K562 (cell line): ENCODE measurements around the gene NUP188. TPM values are rescaled to one million over a fixed set of nuclear protein-coding genes. Genes with fewer than 3 reads are reported as not detected.
A peak's percentile ranks its signal among the peaks of the same experiment; 100 is the strongest.

Experiments
- ATAC-seq: fragments of 200-7000 bp; cut with Tn5 transposase; 3 replicates; pipeline ENCODE4 v1.9.1; 2020; ENCODE audit warnings: moderate library complexity
- BruUV-seq: library from RNA; stranded (reverse); fragments of 400-500 nt; replicated peaks from 2 replicates; lab custom pipeline; 2021; lab: Mats Ljungman, UMichigan
- CTCF ChIA-PET: fragments of 300-600 bp; formaldehyde crosslinking; extraction: SDS; loops from one replicate; lab custom pipeline; 2021; ENCODE audit warnings: low intra/inter-chr PET ratio; lab: Yijun Ruan, JAX
- POLR2A ChIA-PET: fragments of 300-600, 350-650 bp; sonication (Branson Sonifier 250); formaldehyde crosslinking; extraction: SDS; loops from one replicate; lab custom pipeline; 2021; ENCODE audit warnings: antibody characterized with exemption, inconsistent platforms; lab: Yijun Ruan, JAX
- DNase-seq, 4 experiments: peaks; one replicate each; pipeline versions ENCODE4 v3.0.0 to v3.0.0-alpha.2; 2011 to 2018; ENCODE audit warnings: low spot score in 3 of 4, mixed read lengths in 3 of 4; ENCODE audit errors: extremely low read depth in 1 of 4
- FAIRE-seq: peaks from 2 replicates; lab custom pipeline; 2011; peaks lifted over from hg19 to GRCh38; lab: Jason Lieb, UNC
- H2AFZ ChIP-seq: 2 replicates; pipeline ENCODE4 v1.6.0; 2011; ENCODE audit warnings: low read depth, low read length, control low read depth, inconsistent platforms
- H3K27ac ChIP-seq: fragments of 200-600 bp; 3 replicates; pipeline ENCODE4 v1.8.0; 2011; ENCODE audit warnings: low read depth, mild to moderate bottlenecking, control low read depth, inconsistent platforms, low read length, moderate library complexity, mixed read lengths; ENCODE audit errors: extremely low read depth
- H3K27me3 ChIP-seq, 2 experiments: fragments of 300-600 bp in 1 of 2; 2 replicates in 1 of 2; 3 replicates in 1 of 2; pipeline versions ENCODE4 v1.6.0 to v1.8.0; 2011; ENCODE audit warnings: inconsistent platforms in 2 of 2, low read length in 2 of 2, mild to moderate bottlenecking in 1 of 2, mixed read lengths in 1 of 2, moderate library complexity in 1 of 2; ENCODE audit not compliant: control insufficient read depth in 2 of 2, insufficient read depth in 2 of 2
- H3K36me3 ChIP-seq: fragments of 300-600 bp; 3 replicates; pipeline ENCODE4 v1.8.0; 2011; ENCODE audit warnings: mild to moderate bottlenecking, low read length, inconsistent platforms; ENCODE audit not compliant: control insufficient read depth, insufficient read depth
- H3K4me1 ChIP-seq, 2 experiments: fragments of 200-600 bp in 1 of 2; replicated peaks in 1 of 2; 2 replicates in 1 of 2; 3 replicates in 1 of 2; pipeline versions ENCODE4 v1.5.1 to v1.8.0; 2011; ENCODE audit warnings: inconsistent platforms in 2 of 2, low read length in 2 of 2, mild to moderate bottlenecking in 1 of 2, mixed read lengths in 1 of 2, moderate library complexity in 1 of 2; ENCODE audit not compliant: control insufficient read depth in 2 of 2, insufficient read depth in 2 of 2
- H3K4me2 ChIP-seq: 2 replicates; pipeline ENCODE4 v1.6.1; 2011; ENCODE audit warnings: low read length, control low read depth, inconsistent platforms, mixed read lengths; ENCODE audit not compliant: insufficient read depth
- H3K4me3 ChIP-seq: fragments of 200-600 bp; sonication (generic), shearing (Covaris generic); 2 replicates; pipeline ENCODE4 v1.5.1; 2016; ENCODE audit warnings: control low read depth, inconsistent platforms
- H3K79me2 ChIP-seq: fragments of 200-600 bp; 3 replicates; pipeline ENCODE4 v1.8.0; 2011; ENCODE audit warnings: low read length, inconsistent platforms; ENCODE audit not compliant: control insufficient read depth, insufficient read depth
- H3K9ac ChIP-seq, 2 experiments: 2 replicates each; pipeline versions ENCODE4 v1.6.0 to v1.6.1; 2011; ENCODE audit warnings: low read depth in 2 of 2, low read length in 2 of 2, control low read depth in 1 of 2, inconsistent platforms in 1 of 2, mild to moderate bottlenecking in 1 of 2, mixed read lengths in 1 of 2; ENCODE audit not compliant: insufficient read depth in 1 of 2
- H3K9me1 ChIP-seq: one replicate; pipeline ENCODE4 v1.6.0; 2011; ENCODE audit warnings: inconsistent platforms, mild to moderate bottlenecking, low read length, moderate library complexity; ENCODE audit not compliant: control insufficient read depth, insufficient read depth
- H3K9me3 ChIP-seq: replicated peaks from 2 replicates; pipeline ENCODE4 v1.5.1; 2011; ENCODE audit warnings: low read depth, low read length, inconsistent platforms; ENCODE audit not compliant: control insufficient read depth, insufficient read depth
- H4K20me1 ChIP-seq: replicated peaks from 2 replicates; pipeline ENCODE4 v1.6.1; 2011; ENCODE audit warnings: low read length, inconsistent platforms, mixed read lengths; ENCODE audit not compliant: control insufficient read depth, insufficient read depth
- ARID2 ChIP-seq: fragments of 450-650 bp; IDR thresholded peaks from 2 replicates; pipeline ENCODE4 v1.6.1; 2017; ENCODE audit warnings: antibody characterized with exemption, mild to moderate bottlenecking
- BHLHE40 ChIP-seq: IDR thresholded peaks from 2 replicates; pipeline ENCODE4 v1.6.1; 2011; ENCODE audit warnings: low read length, improper control_type of control experiment
- CC2D1A ChIP-seq: fragments of 450-650 bp; IDR thresholded peaks from 2 replicates; pipeline ENCODE4 v1.6.1; 2017; ENCODE audit warnings: mild to moderate bottlenecking
- E2F8 ChIP-seq: fragments of 450-650 bp; IDR thresholded peaks from 2 replicates; pipeline ENCODE4 v1.7.1; 2018; ENCODE audit warnings: mild to moderate bottlenecking, low read depth; ENCODE audit not compliant: partially characterized antibody
- GTF2E2 ChIP-seq: fragments of 200-800 bp; sonication (Bioruptor generic); IDR thresholded peaks from 2 replicates; pipeline ENCODE4 v1.6.1; 2016; ENCODE audit warnings: missing genetic modification characterization, missing compliant biosample characterization
- MEF2D ChIP-seq: conservative IDR thresholded peaks from 2 replicates; pipeline ENCODE4 v1.6.1; 2016; ENCODE audit warnings: low read depth, missing genetic modification characterization, missing compliant biosample characterization
- RFX5 ChIP-seq: IDR thresholded peaks from 2 replicates; pipeline ENCODE4 v1.6.1; 2011; ENCODE audit warnings: low read depth, mild to moderate bottlenecking, improper control_type of control experiment, low read length
- ZBTB26 ChIP-seq: fragments of 450-650 bp; formaldehyde crosslinking; IDR thresholded peaks from 2 replicates; pipeline ENCODE4 v1.4.0; 2022; ENCODE audit warnings: missing genetic modification characterization
- ZNF12 ChIP-seq: sonication (generic); formaldehyde crosslinking; IDR thresholded peaks from 2 replicates; pipeline ENCODE4 v1.4.0; 2020; ENCODE audit warnings: mild to moderate bottlenecking, missing genetic modification reagents
- ZNF592 ChIP-seq: fragments of 450-650 bp; IDR thresholded peaks from 2 replicates; pipeline ENCODE4 v1.6.1; 2017; ENCODE audit warnings: antibody characterized with exemption, mild to moderate bottlenecking
- ZNF695 ChIP-seq: fragments of 450-650 bp; formaldehyde crosslinking; IDR thresholded peaks from 2 replicates; pipeline ENCODE4 v1.4.0; 2020; ENCODE audit warnings: mild to moderate bottlenecking, moderate library complexity
- WGBS: fragments of 100-300 bp; shearing (Covaris generic); methylation state at CpG from one replicate; pipeline ENCODE4 v1.1.6; 2016; ENCODE audit warnings: low coverage, mixed read lengths; ENCODE audit not compliant: insufficient coverage; ENCODE audit errors: missing lambda C conversion rate; 5-methylcytosine and 5-hydroxymethylcytosine counted together
- in situ Hi-C: fragments of 300-500 bp; cut with MboI; formaldehyde crosslinking; loops from 4 replicates; pipeline ENCODE4 v1.15.0; 2018; ENCODE audit warnings: inconsistent platforms, mixed read lengths
- intact Hi-C: fragments of 100-400 bp; cut with micrococcal nuclease; formaldehyde crosslinking; loops from 2 replicates; pipeline ENCODE4 v1.14.2; 2022
- polyA plus RNA-seq, 8 experiments: library from polyadenylated mRNA; depleted of rRNA in 4 of 8; stranded (reverse) in 5 of 8; unstranded in 3 of 8; fragments of >200 nt; fragmentation: Nextera tagmentation in 2 of 8; fragmentation: Illumina TruSeq in 1 of 8; extraction: Ambion mirVana in 2 of 8; extraction: Trizol in 1 of 8; gene quantifications; 2 replicates each; pipeline versions ENCODE4 v1.2.1 to v1.2.3, GENCODE V29; 2011 to 2014; ENCODE audit warnings: inconsistent platforms in 1 of 8, missing spikeins in 1 of 8
- total RNA-seq, 7 experiments: library from RNA; depleted of rRNA in 6 of 7; stranded (reverse); fragments of >200 nt in 6 of 7; fragmentation: Illumina TruSeq in 2 of 7; extraction: Trizol in 2 of 7; gene quantifications; 2 replicates each; pipeline versions ENCODE4 v1.2.1 to v1.2.3, GENCODE V29; 2011 to 2021; ENCODE audit warnings: low replicate concordance in 1 of 7
- TF ChIP-seq, protein P1 (sequence below): fragments of 450-650 bp; formaldehyde crosslinking; IDR thresholded peaks from 2 replicates; pipeline ENCODE4 v1.4.0; 2020; ENCODE audit warnings: mild to moderate bottlenecking, moderate library complexity

Gene NUP188
- total and polyA plus RNA-seq, 9 of the 15 experiments (the other 6 are each of a cell fraction or from before 2014, with no cell fraction given), result 11.7 to 135 (median 70.6) TPM

DNA sequence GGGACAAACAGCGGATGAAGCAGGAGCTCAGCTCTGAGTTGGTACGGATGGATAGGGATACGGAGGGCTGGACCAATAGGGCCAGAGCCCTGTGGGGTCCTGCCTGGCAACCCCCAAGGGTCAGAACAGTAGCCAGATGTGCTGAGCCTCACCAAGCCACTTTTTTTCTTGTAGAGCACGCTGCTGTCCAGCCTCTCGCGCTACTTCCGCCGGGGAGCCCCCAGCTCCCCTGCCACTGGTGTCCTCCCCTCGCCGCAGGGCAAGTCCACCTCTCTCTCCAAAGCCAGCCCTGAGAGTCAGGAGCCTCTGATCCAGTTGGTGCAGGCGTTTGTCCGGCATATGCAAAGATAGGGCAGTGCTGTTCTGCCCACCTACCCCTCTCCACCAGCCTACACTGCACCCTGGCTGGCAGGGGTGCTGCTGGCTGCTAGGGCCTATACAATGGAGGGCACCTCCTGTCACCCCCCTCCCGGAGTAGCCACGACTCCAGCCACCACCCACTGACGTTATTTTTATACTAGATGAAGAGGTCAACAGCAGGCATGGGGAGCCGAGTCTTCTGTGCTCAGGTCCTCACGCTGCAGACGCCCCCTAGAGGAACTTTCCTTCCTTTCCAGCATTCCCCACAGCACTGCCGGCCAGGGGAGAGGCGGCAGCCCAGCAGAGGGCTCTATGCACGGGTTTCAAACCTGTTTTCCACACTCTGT is 59.0 kb downstream of the NUP188 start:
- peak; percentile 94 for FAIRE-seq
- POLR2A ChIA-PET, result interaction anchor here (0.5 to 1.7 kb wide), 6 partner anchors 10 to 924 kb away, joined by 3 to 7 read pairs (median 3); no protein-coding TSS in a partner anchor
- H3K36me3 ChIP-seq, result peaks cover 93% of the 10 kb centered on the region
- TF ChIP-seq GTF2E2 (no peak), ZNF592 (no peak), ZBTB26 (no peak), RFX5 (no peak), CC2D1A (no peak), ZNF695 (CRISPR knock-in tag) (no peak), ZNF12 (no peak), E2F8 (peak; percentile 64), MEF2D (tag) (no peak), BHLHE40 (0 out of 2 replicates have a peak, but pooled peaks have one; percentile 16), ARID2 (no peak)
- TF ChIP-seq, protein P1, sequence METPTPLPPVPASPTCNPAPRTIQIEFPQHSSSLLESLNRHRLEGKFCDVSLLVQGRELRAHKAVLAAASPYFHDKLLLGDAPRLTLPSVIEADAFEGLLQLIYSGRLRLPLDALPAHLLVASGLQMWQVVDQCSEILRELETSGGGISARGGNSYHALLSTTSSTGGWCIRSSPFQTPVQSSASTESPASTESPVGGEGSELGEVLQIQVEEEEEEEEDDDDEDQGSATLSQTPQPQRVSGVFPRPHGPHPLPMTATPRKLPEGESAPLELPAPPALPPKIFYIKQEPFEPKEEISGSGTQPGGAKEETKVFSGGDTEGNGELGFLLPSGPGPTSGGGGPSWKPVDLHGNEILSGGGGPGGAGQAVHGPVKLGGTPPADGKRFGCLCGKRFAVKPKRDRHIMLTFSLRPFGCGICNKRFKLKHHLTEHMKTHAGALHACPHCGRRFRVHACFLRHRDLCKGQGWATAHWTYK (CRISPR knock-in tag), result no peak

More for the DNA sequence above, 59.0 kb downstream of the NUP188 start:
- Histone ChIP-seq H3K9me3 (no peaks in the 10 kb centered on the region), H3K27me3 (no peaks in the 10 kb centered on the region), H2AFZ (no peak overlapping the region), H3K79me2 (no peaks in the 10 kb centered on the region), H3K4me3 (no peak overlapping the region), H3K4me2 (no peak overlapping the region), H3K9me1 (no peaks in the 10 kb centered on the region), H4K20me1 (peaks cover 17% of the 10 kb centered on the region), H3K9ac (peak overlapping the region in 1 of 2 experiments; percentile 66; a peak in 2 of 4 replicates), H3K27ac (peak overlapping the region; percentile 55; the same call in 1 of the 3 replicates), H3K4me1 (peaks cover 0 to 36% of the 10 kb centered on the region in 2 experiments; a peak in 3 of 5 replicates)
- in situ Hi-C loops (no loop called here), intact Hi-C loops (loop anchor here (5.0 kb wide), 1 partner anchor 274 kb away; no protein-coding TSS in a partner anchor)
- TSS peak; percentile 81 for BruUV-seq
- DNase-seq (peak; percentile 80 to 89 (median 84)), ATAC-seq (peak; percentile 96)
- 54% methylated on average over 21 of the region's 21 CpGs for WGBS
- CTCF ChIA-PET, result interaction anchor here (0.6 kb wide), 2 partner anchors 91 to 605 kb away, joined by 3 read pairs; no protein-coding TSS in a partner anchor
